ENCODE measurements around the gene COL4A2. TPM values are rescaled to one million over a fixed set of nuclear protein-coding genes. Genes with fewer than 3 reads are reported as not detected.

Gene COL4A2
- total RNA-seq, 4 donors from 2014 or later, result 655 to 1,231 (median 912) TPM

DNA sequence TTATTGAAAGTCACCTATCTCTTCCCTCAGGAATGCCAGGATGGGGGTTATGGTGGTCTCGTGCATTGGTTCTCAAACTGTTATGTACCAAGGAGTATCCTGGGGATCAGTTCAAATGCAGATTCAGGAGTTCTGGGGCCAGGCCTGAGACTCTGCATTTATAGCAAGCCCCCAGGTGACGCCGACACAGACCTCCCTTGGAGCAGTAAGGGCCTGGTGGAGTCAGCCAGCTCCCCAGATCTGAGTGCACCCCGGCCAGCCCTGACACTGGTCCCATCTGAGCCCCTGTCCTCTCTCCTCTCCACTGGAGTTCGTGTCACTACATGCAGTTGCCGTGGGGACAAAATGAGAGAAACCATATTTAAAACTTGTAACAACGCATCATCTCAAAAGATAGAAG lies 112.9 kb downstream of the COL4A2 start:
- TF ChIP-seq, protein P1, sequence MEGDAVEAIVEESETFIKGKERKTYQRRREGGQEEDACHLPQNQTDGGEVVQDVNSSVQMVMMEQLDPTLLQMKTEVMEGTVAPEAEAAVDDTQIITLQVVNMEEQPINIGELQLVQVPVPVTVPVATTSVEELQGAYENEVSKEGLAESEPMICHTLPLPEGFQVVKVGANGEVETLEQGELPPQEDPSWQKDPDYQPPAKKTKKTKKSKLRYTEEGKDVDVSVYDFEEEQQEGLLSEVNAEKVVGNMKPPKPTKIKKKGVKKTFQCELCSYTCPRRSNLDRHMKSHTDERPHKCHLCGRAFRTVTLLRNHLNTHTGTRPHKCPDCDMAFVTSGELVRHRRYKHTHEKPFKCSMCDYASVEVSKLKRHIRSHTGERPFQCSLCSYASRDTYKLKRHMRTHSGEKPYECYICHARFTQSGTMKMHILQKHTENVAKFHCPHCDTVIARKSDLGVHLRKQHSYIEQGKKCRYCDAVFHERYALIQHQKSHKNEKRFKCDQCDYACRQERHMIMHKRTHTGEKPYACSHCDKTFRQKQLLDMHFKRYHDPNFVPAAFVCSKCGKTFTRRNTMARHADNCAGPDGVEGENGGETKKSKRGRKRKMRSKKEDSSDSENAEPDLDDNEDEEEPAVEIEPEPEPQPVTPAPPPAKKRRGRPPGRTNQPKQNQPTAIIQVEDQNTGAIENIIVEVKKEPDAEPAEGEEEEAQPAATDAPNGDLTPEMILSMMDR (IDR thresholded peaks at IDR 0.05; ENCODE audit: low read depth), result no peak

- TF ChIP-seq, protein P1 (IDR thresholded peaks at IDR 0.05; ENCODE audit: low read depth), result no peak
Measured at GRCh38 chr13:110420626-110421025, 113.5 kb downstream of the COL4A2 start.

GRCh38 chr13:110421061-110421460 lies 114.0 kb downstream of the COL4A2 start:
- TF ChIP-seq, protein P1 (IDR thresholded peaks at IDR 0.05; ENCODE audit: low read depth), result no peak

- TF ChIP-seq, protein P1 (IDR thresholded peaks at IDR 0.05; ENCODE audit: low read depth), result no peak
Measured at GRCh38 chr13:110421696-110422385, 114.8 kb downstream of the COL4A2 start.

GRCh38 chr13:110422913-110423688 lies 116.0 kb downstream of the COL4A2 start:
- TF ChIP-seq, protein P1 (IDR thresholded peaks at IDR 0.05; ENCODE audit: low read depth), result no peak

DNA sequence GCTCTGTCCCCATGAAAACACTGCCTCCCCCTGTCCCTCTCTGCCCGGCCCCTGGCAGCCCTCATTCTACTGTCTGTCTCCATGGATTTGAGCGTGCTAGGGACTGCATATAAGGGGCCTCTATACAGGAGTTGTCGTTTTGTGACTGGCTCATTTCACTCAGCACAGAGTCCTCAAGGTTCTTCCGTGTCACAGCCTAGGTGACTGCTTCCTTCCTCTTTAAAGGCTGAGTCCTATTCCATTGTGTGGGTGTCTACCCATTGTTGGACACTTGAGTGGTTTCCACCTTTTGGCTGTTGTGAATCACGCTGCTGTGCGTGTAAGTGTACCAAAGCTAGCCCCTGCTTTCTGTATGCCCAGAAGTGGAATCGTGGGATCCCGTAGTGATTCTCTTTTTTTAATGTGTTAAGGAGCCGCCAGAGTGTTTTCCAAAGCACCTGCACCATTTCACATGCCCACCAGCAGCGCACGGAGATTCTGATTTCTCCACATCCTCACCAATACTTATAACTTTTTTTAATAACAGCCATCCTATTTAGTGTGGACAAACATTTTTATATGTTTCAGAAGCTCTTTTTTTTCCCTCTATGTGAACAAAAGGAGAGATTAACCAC lies 116.7 kb downstream of the COL4A2 start:
- TF ChIP-seq, protein P1 (IDR thresholded peaks at IDR 0.05; ENCODE audit: low read depth), result no peak
